Left ventricle myocardium inferior (tissue), 1 donor: ENCODE results near the gene NKAIN2. TPM values are rescaled to one million over a fixed set of nuclear protein-coding genes. Genes with fewer than 3 reads are reported as not detected.

Experiments used
- DNase-seq: peaks from one replicate; pipeline ENCODE4 v3.0.0-alpha.2; 2020
- H3K27ac ChIP-seq: fragments of 200-600 bp; replicated peaks from 2 replicates; pipeline ENCODE4 v1.8.0; 2021
- H3K27me3 ChIP-seq: fragments of 200-600 bp; 2 replicates; pipeline ENCODE4 v1.8.0; 2021; ENCODE audit warnings: low read depth
- H3K36me3 ChIP-seq: fragments of 200-600 bp; 2 replicates; pipeline ENCODE4 v1.8.0; 2021
- H3K4me1 ChIP-seq: fragments of 200-600 bp; 2 replicates; pipeline ENCODE4 v1.8.0; 2021
- H3K4me3 ChIP-seq: fragments of 200-600 bp; 2 replicates; pipeline ENCODE4 v1.8.0; 2021; ENCODE audit warnings: mild to moderate bottlenecking, moderate library complexity
- H3K9me3 ChIP-seq: fragments of 200-600 bp; replicated peaks from 2 replicates; pipeline ENCODE4 v1.8.0; 2021
- intact Hi-C: fragments of 100-400 bp; cut with micrococcal nuclease; formaldehyde crosslinking; loops from one replicate; pipeline ENCODE4 v1.11.0; 2022
- total RNA-seq: library from RNA; stranded (reverse); fragmentation: NEBNext Ultra II Directional; extraction: Animal tissue kit (Norgen Biotek cat#: 25700); gene quantifications from one replicate; pipeline ENCODE4 v1.2.1, GENCODE V29; 2021
- TF ChIP-seq, protein P1 (sequence below): fragments of 200-600 bp; IDR thresholded peaks from 2 replicates; pipeline ENCODE4 v1.8.0; 2021; ENCODE audit warnings: antibody characterized with exemption, mild to moderate bottlenecking, borderline replicate concordance
- donor health status: DM: no; HTN: yes; CAD: no; lungs with severe emphysema.

Gene NKAIN2
- total RNA-seq, 1 donor from 2014 or later = 0.22 TPM

DNA sequence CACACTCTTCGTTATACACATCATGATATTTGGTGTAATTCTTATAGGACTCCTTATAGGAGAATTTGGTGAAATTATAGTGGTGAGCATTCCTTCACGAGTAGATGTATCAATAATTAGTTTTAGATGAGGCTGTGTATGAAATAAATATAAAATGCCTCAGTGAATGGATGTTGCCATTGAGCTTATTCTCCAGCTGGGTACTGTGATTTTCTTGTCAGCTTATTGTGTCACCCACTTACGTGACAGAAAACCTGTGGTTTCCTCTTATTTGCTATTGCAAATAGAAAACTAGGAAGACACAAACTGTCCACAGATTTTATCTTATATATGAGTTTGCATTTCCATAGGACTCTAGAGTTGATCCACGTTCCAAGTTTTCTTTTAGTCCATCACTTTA, 718.7 kb downstream of the NKAIN2 start:
- H3K27ac ChIP-seq = no peak overlapping the region
- intact Hi-C loops = no loop called here
- no peaks in the 10 kb centered on the region for H3K4me1 ChIP-seq
- H3K4me3 ChIP-seq = no peak overlapping the region
- H3K9me3 ChIP-seq = no peaks in the 10 kb centered on the region
- no peak for DNase-seq
- H3K36me3 ChIP-seq = no peaks in the 10 kb centered on the region
- TF ChIP-seq, protein P1, sequence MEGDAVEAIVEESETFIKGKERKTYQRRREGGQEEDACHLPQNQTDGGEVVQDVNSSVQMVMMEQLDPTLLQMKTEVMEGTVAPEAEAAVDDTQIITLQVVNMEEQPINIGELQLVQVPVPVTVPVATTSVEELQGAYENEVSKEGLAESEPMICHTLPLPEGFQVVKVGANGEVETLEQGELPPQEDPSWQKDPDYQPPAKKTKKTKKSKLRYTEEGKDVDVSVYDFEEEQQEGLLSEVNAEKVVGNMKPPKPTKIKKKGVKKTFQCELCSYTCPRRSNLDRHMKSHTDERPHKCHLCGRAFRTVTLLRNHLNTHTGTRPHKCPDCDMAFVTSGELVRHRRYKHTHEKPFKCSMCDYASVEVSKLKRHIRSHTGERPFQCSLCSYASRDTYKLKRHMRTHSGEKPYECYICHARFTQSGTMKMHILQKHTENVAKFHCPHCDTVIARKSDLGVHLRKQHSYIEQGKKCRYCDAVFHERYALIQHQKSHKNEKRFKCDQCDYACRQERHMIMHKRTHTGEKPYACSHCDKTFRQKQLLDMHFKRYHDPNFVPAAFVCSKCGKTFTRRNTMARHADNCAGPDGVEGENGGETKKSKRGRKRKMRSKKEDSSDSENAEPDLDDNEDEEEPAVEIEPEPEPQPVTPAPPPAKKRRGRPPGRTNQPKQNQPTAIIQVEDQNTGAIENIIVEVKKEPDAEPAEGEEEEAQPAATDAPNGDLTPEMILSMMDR = no peak
- no peaks in the 10 kb centered on the region for H3K27me3 ChIP-seq

DNA sequence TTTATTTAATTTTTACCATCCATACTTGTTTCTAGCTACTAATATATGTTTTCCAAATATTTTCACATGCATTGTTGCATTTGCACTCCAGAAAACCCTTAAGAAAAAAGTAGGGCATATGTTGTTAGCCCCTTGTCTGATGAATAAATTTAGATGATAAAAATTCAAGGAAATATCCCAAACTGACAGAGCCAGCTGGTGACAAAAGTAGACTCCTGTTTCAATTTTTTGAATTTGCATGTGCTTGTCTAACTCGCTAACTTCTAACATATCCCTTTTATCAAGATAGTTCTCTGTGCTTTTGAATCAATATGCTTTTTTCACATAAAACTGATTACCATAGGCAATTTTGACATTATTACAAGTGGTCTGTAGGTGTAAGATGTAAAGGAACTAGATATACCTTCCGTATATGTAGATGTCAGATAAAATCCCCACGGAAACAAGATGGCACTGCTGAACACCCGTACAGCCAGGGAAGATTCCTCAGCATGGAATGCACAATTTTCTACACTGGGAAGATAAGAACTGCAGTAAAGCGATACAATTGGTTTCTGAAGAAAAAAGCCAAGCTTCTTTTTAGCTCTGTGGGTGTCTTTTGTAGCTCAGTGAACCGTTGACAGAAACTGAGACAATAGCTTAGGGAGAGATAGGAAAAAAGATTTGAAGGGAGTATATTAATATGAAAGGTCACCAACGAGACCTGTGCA, 721.0 kb downstream of the NKAIN2 start:
- H3K4me1 ChIP-seq = no peaks in the 10 kb centered on the region
- no peaks in the 10 kb centered on the region for H3K27me3 ChIP-seq
- TF ChIP-seq, protein P1 = no peak
- intact Hi-C loops = no loop called here
- H3K27ac ChIP-seq = no peak overlapping the region
- H3K4me3 ChIP-seq = no peak overlapping the region
- no peak for DNase-seq
- H3K36me3 ChIP-seq = no peaks in the 10 kb centered on the region
- no peaks in the 10 kb centered on the region for H3K9me3 ChIP-seq

DNA sequence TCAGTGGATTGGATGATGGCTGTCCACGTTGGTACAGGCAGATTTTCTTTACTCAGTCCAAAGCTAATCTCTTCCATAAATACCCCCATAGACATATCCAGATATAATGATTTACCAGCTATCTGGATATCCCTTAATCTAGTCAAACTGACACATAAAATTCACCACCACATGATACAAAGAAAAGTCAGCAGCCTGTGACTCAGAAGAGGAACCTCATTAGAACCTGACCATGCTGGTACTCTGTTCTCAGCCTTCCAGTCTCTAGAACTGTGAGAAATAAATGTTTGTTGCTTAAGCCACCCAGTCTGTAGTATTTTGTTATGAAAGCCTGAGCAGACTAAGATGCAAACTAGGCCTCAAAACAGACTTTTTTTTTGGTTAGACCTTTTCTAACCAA, 727.3 kb downstream of the NKAIN2 start:
- H3K36me3 ChIP-seq = no peaks in the 10 kb centered on the region
- no peak overlapping the region for H3K4me3 ChIP-seq
- no peaks in the 10 kb centered on the region for H3K4me1 ChIP-seq
- intact Hi-C loops = no loop called here
- H3K9me3 ChIP-seq = no peaks in the 10 kb centered on the region
- no peak overlapping the region for H3K27ac ChIP-seq
- TF ChIP-seq, protein P1 = no peak
- DNase-seq = no peak
- H3K27me3 ChIP-seq = no peaks in the 10 kb centered on the region

DNA sequence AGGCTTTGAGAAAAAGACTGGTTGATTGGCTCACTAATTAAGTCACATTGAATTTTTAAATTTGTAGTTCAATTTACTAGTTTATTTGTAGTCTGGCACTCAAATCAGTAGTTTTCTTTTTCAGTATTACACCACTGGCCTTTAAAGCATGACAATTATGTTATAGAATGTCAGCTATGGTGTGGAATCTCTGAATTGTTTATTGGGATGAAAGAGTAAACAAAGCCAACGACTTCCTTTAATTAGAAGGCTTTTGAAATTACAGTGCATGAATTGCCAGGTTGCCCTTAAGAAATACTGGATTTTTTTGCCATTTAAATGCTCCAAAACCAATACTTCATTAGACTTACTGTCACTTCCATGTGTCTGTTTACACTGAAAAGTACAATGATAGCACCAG, 731.6 kb downstream of the NKAIN2 start:
- H3K27me3 ChIP-seq = no peaks in the 10 kb centered on the region
- intact Hi-C loops = no loop called here
- H3K4me3 ChIP-seq = no peak overlapping the region
- DNase-seq = no peak
- H3K27ac ChIP-seq = no peak overlapping the region
- TF ChIP-seq, protein P1 = no peak
- no peaks in the 10 kb centered on the region for H3K4me1 ChIP-seq
- H3K9me3 ChIP-seq = no peaks in the 10 kb centered on the region
- no peaks in the 10 kb centered on the region for H3K36me3 ChIP-seq

DNA sequence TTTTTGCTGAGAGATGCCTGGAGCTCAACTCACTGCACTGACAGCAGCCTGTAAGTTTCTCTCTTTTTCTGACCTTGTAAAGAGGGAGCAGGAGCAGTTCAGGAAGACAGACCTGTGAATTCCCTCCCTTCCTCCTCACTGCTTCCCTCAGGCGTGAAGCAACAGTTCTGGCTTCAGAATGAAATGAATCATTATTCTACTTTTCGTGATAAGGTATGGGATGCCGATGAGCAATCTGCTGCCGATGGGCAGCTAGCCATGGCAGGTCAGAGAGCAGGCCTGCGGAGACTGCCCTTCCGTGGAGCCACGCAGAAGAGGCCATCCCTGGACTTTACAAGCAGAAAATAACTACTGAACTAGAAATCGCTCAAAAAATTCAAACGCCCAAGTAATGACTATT, 732.1 kb downstream of the NKAIN2 start:
- Histone ChIP-seq H3K9me3 (no peaks in the 10 kb centered on the region), H3K27me3 (no peaks in the 10 kb centered on the region), H3K4me3 (no peak overlapping the region), H3K36me3 (no peaks in the 10 kb centered on the region), H3K27ac (no peak overlapping the region), H3K4me1 (no peaks in the 10 kb centered on the region)
- TF ChIP-seq, protein P1 = no peak
- DNase-seq = no peak
- intact Hi-C loops = no loop called here
